Smooth muscle cell (in vitro differentiated cells): Measurements from ENCODE around the gene RBPMS2. TPM values are rescaled to one million over a fixed set of nuclear protein-coding genes. Genes with fewer than 3 reads are reported as not detected.
"Not testable (repeated sequence)": the region's sequence is repeated elsewhere in the genome, so short reads cannot be mapped to it uniquely, and the experiment has no call there.

Source experiments
- DNase-seq: peaks from one replicate; lab custom pipeline; 2025; ENCODE audit not compliant: unreplicated experiment; lab: John Stamatoyannopoulos, UW
- H2AFZ ChIP-seq: fragments of 200-600 bp; sonication (generic); 2 replicates; pipeline ENCODE4 v1.6.0; 2016; ENCODE audit warnings: antibody characterized with exemption, low read depth, mild to moderate bottlenecking
- H3F3A ChIP-seq: fragments of 200-600 bp; sonication (generic); 2 replicates; pipeline ENCODE4 v1.6.0; 2017; ENCODE audit warnings: antibody characterized with exemption, low read depth
- H3K27ac ChIP-seq: fragments of 200-600 bp; sonication (generic); 2 replicates; pipeline ENCODE4 v1.5.1; 2016; ENCODE audit warnings: low read depth, mild to moderate bottlenecking
- H3K27me3 ChIP-seq: fragments of 200-600 bp; sonication (generic); 2 replicates; pipeline ENCODE4 v1.6.1; 2016; ENCODE audit warnings: low read depth, mild to moderate bottlenecking
- H3K36me3 ChIP-seq: fragments of 200-600 bp; sonication (generic); 2 replicates; pipeline ENCODE4 v1.5.1; 2016; ENCODE audit warnings: low read depth
- H3K4me1 ChIP-seq: fragments of 200-600 bp; sonication (generic); 2 replicates; pipeline ENCODE4 v1.5.1; 2016; ENCODE audit warnings: low read depth
- H3K4me2 ChIP-seq: fragments of 200-600 bp; sonication (generic); 2 replicates; pipeline ENCODE4 v1.6.0; 2016; ENCODE audit warnings: mild to moderate bottlenecking
- H3K4me3 ChIP-seq: fragments of 200-600 bp; sonication (generic); 2 replicates; pipeline ENCODE4 v1.5.1; 2016; ENCODE audit warnings: mild to moderate bottlenecking
- H3K79me2 ChIP-seq: fragments of 200-600 bp; sonication (generic); 2 replicates; pipeline ENCODE4 v1.6.0; 2016; ENCODE audit warnings: low read depth, mild to moderate bottlenecking
- H3K9ac ChIP-seq: fragments of 200-600 bp; sonication (generic); 2 replicates; pipeline ENCODE4 v1.6.0; 2016; ENCODE audit warnings: low read depth
- H3K9me3 ChIP-seq: fragments of 200-600 bp; sonication (generic); replicated peaks from 2 replicates; pipeline ENCODE4 v1.5.1; 2016; ENCODE audit warnings: low read depth
- H4K20me1 ChIP-seq: fragments of 200-600 bp; sonication (generic); 2 replicates; pipeline ENCODE4 v1.6.0; 2016; ENCODE audit warnings: low read depth
- WGBS: methylation state at CpG from one replicate; pipeline ENCODE4 v1.1.7; 2016; ENCODE audit warnings: low lambda C conversion rate; 5-methylcytosine and 5-hydroxymethylcytosine counted together
- polyA plus RNA-seq: library from polyadenylated mRNA; unstranded; fragments of >200 nt; fragmentation: Nextera tagmentation; extraction: Ambion mirVana; gene quantifications from 2 replicates; pipeline ENCODE4 v1.2.1, GENCODE V29; 2016
- total RNA-seq: library from RNA; depleted of rRNA; stranded (reverse); fragments of >200 nt; gene quantifications from 2 replicates; pipeline ENCODE4 v1.2.3, GENCODE V29; 2014
- TF ChIP-seq, protein P1 (sequence below): fragments of 200-600 bp; sonication (generic); IDR thresholded peaks from 2 replicates; pipeline ENCODE4 v1.5.1; 2017; ENCODE audit warnings: borderline replicate concordance, mild to moderate bottlenecking, antibody characterized with exemption; ENCODE audit not compliant: insufficient read depth, poor library complexity, severe bottlenecking

The RBPMS2 gene
- total and polyA plus RNA-seq, 2 experiments from 2014 or later = 1.5 to 22.1 TPM

- Histone ChIP-seq H3K79me2 (no peaks in the 10 kb centered on the region), H3K27ac (no peak overlapping the region), H3K4me2 (no peak overlapping the region), H3K4me1 (peaks cover 38% of the 10 kb centered on the region), H3K9me3 (no peaks in the 10 kb centered on the region), H3K27me3 (no peaks in the 10 kb centered on the region), H3F3A (peaks cover 3% of the 10 kb centered on the region), H3K36me3 (no peaks in the 10 kb centered on the region), H3K9ac (no peak overlapping the region), H3K4me3 (no peak overlapping the region), H4K20me1 (no peaks in the 10 kb centered on the region), H2AFZ (no peak overlapping the region)
- no peak for DNase-seq
- TF ChIP-seq, protein P1, sequence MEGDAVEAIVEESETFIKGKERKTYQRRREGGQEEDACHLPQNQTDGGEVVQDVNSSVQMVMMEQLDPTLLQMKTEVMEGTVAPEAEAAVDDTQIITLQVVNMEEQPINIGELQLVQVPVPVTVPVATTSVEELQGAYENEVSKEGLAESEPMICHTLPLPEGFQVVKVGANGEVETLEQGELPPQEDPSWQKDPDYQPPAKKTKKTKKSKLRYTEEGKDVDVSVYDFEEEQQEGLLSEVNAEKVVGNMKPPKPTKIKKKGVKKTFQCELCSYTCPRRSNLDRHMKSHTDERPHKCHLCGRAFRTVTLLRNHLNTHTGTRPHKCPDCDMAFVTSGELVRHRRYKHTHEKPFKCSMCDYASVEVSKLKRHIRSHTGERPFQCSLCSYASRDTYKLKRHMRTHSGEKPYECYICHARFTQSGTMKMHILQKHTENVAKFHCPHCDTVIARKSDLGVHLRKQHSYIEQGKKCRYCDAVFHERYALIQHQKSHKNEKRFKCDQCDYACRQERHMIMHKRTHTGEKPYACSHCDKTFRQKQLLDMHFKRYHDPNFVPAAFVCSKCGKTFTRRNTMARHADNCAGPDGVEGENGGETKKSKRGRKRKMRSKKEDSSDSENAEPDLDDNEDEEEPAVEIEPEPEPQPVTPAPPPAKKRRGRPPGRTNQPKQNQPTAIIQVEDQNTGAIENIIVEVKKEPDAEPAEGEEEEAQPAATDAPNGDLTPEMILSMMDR = no peak
- WGBS = 63% methylated on average over 6 of the region's 6 CpGs
Observed at GRCh38 chr15:64806509-64806908, 31.1 kb upstream of the RBPMS2 start.

- Histone ChIP-seq H3K36me3 (no peaks in the 10 kb centered on the region), H3K9me3 (no peaks in the 10 kb centered on the region), H3K9ac (no peak overlapping the region), H3F3A (peaks cover 8% of the 10 kb centered on the region), H4K20me1 (no peaks in the 10 kb centered on the region), H3K4me1 (peaks cover 25% of the 10 kb centered on the region), H3K27ac (no peak overlapping the region), H3K4me2 (no peak overlapping the region), H3K4me3 (no peak overlapping the region), H3K27me3 (no peaks in the 10 kb centered on the region), H3K79me2 (no peaks in the 10 kb centered on the region), H2AFZ (no peak overlapping the region)
- DNase-seq = no peak
- TF ChIP-seq, protein P1 = no peak
- 47% methylated on average over 2 of the region's 2 CpGs for WGBS
Observed at GRCh38 chr15:64804619-64805018, 29.2 kb upstream of the RBPMS2 start.

DNA sequence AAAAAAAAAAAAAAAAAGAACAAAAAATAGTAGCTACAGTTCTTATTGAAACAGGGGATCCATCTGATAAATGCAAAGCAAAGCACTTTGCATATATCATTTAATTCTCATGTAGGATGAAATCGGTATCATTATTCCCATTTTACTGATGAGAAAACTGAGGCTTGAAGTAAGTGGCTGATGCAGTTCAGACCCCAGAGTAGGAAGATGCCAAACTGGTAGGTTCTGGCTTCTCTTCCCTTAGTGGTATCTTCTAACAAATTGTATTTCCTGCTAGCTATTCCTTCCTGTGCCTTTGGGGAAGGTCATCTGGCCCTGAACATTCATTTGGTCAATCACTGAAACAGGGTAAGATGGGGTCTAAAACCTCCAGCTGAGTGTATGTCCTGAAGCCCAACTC, 28.1 kb upstream of the RBPMS2 start:
- WGBS = 98% methylated on average over 1 of the region's 1 CpG
- TF ChIP-seq, protein P1 = no peak
- Histone ChIP-seq H3K4me1 (peaks cover 14% of the 10 kb centered on the region), H3K9me3 (no peaks in the 10 kb centered on the region), H3K27ac (no peak overlapping the region), H3F3A (peaks cover 8% of the 10 kb centered on the region), H3K79me2 (no peaks in the 10 kb centered on the region), H3K9ac (no peak overlapping the region), H4K20me1 (no peaks in the 10 kb centered on the region), H3K4me2 (no peak overlapping the region), H3K4me3 (no peak overlapping the region), H3K27me3 (no peaks in the 10 kb centered on the region), H2AFZ (no peak overlapping the region), H3K36me3 (no peaks in the 10 kb centered on the region)
- no peak for DNase-seq

- H3K9ac ChIP-seq = no peak overlapping the region
- TF ChIP-seq, protein P1 = no peak
- H4K20me1 ChIP-seq = no peaks in the 10 kb centered on the region
- H3K27ac ChIP-seq = no peak overlapping the region
- no peak overlapping the region for H3K4me2 ChIP-seq
- H3F3A ChIP-seq = peaks cover 8% of the 10 kb centered on the region
- no peaks in the 10 kb centered on the region for H3K36me3 ChIP-seq
- H3K4me3 ChIP-seq = no peak overlapping the region
- no peaks in the 10 kb centered on the region for H3K79me2 ChIP-seq
- 83% methylated on average over 2 of the region's 2 CpGs for WGBS
- H2AFZ ChIP-seq = no peak overlapping the region
- DNase-seq = no peak
- H3K27me3 ChIP-seq = no peaks in the 10 kb centered on the region
- no peaks in the 10 kb centered on the region for H3K4me1 ChIP-seq
- no peaks in the 10 kb centered on the region for H3K9me3 ChIP-seq
Observed at GRCh38 chr15:64800476-64800875, 25.1 kb upstream of the RBPMS2 start.

DNA sequence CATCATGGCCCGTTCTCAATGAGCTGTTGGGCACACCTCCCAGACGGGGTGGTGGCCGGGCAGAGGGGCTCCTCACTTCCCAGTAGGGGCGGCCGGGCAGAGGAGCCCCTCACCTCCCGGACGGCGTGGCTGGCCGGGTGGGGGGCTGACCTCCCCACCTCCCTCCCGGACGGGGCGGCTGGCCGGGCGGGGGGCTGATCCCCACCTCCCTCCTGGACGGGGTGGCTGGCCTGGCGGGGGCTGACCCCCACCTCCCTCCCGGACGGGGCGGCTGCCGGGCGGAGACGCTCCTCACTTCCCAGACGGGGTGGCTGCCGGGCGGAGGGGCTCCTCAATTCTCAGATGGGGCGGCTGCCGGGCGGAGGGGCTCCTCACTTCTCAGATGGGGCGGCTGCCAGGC, 23.5 kb upstream of the RBPMS2 start:
- H3K9me3 ChIP-seq, H3K9ac ChIP-seq, H3K4me1 ChIP-seq, H3K4me3 ChIP-seq, H3K36me3 ChIP-seq, H2AFZ ChIP-seq, H3F3A ChIP-seq, H3K4me2 ChIP-seq, H3K27ac ChIP-seq, H3K27me3 ChIP-seq, H4K20me1 ChIP-seq, DNase-seq, H3K79me2 ChIP-seq: not testable (repeated sequence)
- 95% methylated on average over 4 of the region's 29 CpGs for WGBS

DNA sequence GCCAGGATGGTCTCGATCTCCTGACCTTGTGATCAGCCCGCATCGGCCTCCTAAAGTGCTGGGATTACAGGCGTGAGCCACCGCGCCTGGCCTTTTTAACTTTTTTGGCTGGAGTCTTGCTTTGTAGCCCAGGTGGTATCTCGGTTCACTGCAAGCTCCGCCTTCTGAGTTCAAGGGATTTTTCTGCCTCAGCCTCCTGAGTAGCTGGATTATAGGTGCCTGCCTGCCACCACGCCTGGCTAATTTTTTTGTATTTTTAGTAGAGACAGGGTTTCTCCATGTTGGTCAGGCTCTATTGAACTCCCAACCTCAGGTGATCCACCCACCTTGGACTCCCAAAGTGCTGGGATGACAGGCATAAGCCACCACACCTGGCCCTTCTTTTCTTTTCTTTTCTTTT, 20.5 kb upstream of the RBPMS2 start:
- not testable (repeated sequence) for H3K4me3 ChIP-seq, H4K20me1 ChIP-seq, H3K27me3 ChIP-seq, H3K36me3 ChIP-seq, H3K27ac ChIP-seq, H3K4me1 ChIP-seq, H3K9ac ChIP-seq, H3K79me2 ChIP-seq, H3F3A ChIP-seq, H2AFZ ChIP-seq, H3K9me3 ChIP-seq, H3K4me2 ChIP-seq, DNase-seq
- 91% methylated on average over 9 of the region's 9 CpGs for WGBS
